Measurements from ENCODE around the gene NEXN. TPM values are rescaled to one million over a fixed set of nuclear protein-coding genes. Genes with fewer than 3 reads are reported as not detected.

NEXN gene
- total RNA-seq, 1 experiment from 2014 or later, result 1.4 TPM

DNA sequence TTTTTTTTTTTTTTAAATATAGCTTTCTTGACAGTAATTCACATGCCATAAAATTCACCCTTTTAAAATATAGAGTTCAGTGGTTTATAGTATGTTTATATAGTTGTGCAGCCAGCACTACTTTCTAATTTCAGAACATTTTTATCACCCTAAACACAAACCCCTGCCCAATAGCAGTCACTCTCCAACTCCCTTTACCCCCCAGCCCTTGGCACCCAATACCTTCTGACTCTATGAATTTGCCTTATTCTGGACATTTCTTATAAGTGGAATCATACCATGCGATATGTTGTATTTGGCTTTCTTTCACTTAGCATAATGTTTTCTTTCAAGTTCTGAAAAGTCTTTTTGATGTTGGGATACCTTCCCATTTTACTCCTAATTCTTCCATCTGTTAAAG is 42.5 kb upstream of the NEXN start (continued):
- TF ChIP-seq, protein P1, sequence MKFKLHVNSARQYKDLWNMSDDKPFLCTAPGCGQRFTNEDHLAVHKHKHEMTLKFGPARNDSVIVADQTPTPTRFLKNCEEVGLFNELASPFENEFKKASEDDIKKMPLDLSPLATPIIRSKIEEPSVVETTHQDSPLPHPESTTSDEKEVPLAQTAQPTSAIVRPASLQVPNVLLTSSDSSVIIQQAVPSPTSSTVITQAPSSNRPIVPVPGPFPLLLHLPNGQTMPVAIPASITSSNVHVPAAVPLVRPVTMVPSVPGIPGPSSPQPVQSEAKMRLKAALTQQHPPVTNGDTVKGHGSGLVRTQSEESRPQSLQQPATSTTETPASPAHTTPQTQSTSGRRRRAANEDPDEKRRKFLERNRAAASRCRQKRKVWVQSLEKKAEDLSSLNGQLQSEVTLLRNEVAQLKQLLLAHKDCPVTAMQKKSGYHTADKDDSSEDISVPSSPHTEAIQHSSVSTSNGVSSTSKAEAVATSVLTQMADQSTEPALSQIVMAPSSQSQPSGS (CRISPR knock-in tag; IDR thresholded peaks at IDR 0.05; ENCODE audit: borderline replicate concordance, low read depth), result no peak
- no peak for TF ChIP-seq TP53 (CRISPR knock-in tag; IDR thresholded peaks at IDR 0.05)
- TF ChIP-seq, protein P2, sequence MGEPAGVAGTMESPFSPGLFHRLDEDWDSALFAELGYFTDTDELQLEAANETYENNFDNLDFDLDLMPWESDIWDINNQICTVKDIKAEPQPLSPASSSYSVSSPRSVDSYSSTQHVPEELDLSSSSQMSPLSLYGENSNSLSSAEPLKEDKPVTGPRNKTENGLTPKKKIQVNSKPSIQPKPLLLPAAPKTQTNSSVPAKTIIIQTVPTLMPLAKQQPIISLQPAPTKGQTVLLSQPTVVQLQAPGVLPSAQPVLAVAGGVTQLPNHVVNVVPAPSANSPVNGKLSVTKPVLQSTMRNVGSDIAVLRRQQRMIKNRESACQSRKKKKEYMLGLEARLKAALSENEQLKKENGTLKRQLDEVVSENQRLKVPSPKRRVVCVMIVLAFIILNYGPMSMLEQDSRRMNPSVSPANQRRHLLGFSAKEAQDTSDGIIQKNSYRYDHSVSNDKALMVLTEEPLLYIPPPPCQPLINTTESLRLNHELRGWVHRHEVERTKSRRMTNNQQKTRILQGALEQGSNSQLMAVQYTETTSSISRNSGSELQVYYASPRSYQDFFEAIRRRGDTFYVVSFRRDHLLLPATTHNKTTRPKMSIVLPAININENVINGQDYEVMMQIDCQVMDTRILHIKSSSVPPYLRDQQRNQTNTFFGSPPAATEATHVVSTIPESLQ (CRISPR knock-in tag; IDR thresholded peaks at IDR 0.05), result no peak

- no peak overlapping the region for H3K4me3 Mint-ChIP-seq
- ChIA-PET POLR2A (no interaction called here), CTCF (no interaction called here)
- DNase-seq (ENCODE audit: low spot score) (no peak), ATAC-seq (no peak)
- H3K27ac Mint-ChIP-seq, result no peak overlapping the region
- H3K27me3 Mint-ChIP-seq (ENCODE audit: low read depth), result no peaks in the 10 kb centered on the region
- no peaks in the 10 kb centered on the region for H3K9me3 Mint-ChIP-seq
- no peaks in the 10 kb centered on the region for H3K36me3 Mint-ChIP-seq
- TF ChIP-seq HMGA2 (CRISPR knock-in tag; IDR thresholded peaks at IDR 0.05) (no peak), ATF1 (CRISPR knock-in tag; IDR thresholded peaks at IDR 0.05) (no peak), NR3C1 (CRISPR knock-in tag; conservative IDR thresholded peaks at IDR 0.05; ENCODE audit: low read depth) (no peak), NFE2L1 (CRISPR knock-in tag; IDR thresholded peaks at IDR 0.05) (no peak), NFATC4 (CRISPR knock-in tag; IDR thresholded peaks at IDR 0.05) (no peak), JAZF1 (CRISPR knock-in tag; IDR thresholded peaks at IDR 0.05) (no peak), CBFB (CRISPR knock-in tag; IDR thresholded peaks at IDR 0.05; ENCODE audit: low read depth) (no peak), ZNF423 (CRISPR knock-in tag; IDR thresholded peaks at IDR 0.05) (no peak), NFYB (CRISPR knock-in tag; conservative IDR thresholded peaks at IDR 0.05; ENCODE audit: low read depth) (no peak), SP1 (CRISPR knock-in tag; conservative IDR thresholded peaks at IDR 0.05) (no peak), TEAD4 (CRISPR knock-in tag; IDR thresholded peaks at IDR 0.05) (no peak), CREB1 (CRISPR knock-in tag; IDR thresholded peaks at IDR 0.05) (no peak), ZNF263 (CRISPR knock-in tag; IDR thresholded peaks at IDR 0.05; ENCODE audit: low read depth) (no peak), CREM (CRISPR knock-in tag; IDR thresholded peaks at IDR 0.05) (no peak), TEAD1 (CRISPR knock-in tag; IDR thresholded peaks at IDR 0.05) (no peak), MXD4 (CRISPR knock-in tag; IDR thresholded peaks at IDR 0.05; ENCODE audit: borderline replicate concordance) (no peak), NR1H2 (CRISPR knock-in tag; IDR thresholded peaks at IDR 0.05) (no peak), FOXJ3 (CRISPR knock-in tag; IDR thresholded peaks at IDR 0.05; ENCODE audit: borderline replicate concordance) (no peak)
- TF ChIP-seq, protein P2 (CRISPR knock-in tag; IDR thresholded peaks at IDR 0.05), result no peak
- TF ChIP-seq, protein P3, sequence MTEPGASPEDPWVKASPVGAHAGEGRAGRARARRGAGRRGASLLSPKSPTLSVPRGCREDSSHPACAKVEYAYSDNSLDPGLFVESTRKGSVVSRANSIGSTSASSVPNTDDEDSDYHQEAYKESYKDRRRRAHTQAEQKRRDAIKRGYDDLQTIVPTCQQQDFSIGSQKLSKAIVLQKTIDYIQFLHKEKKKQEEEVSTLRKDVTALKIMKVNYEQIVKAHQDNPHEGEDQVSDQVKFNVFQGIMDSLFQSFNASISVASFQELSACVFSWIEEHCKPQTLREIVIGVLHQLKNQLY (CRISPR knock-in tag; IDR thresholded peaks at IDR 0.05), result no peak
- no peaks in the 10 kb centered on the region for H3K4me1 Mint-ChIP-seq
Measured at GRCh38 chr1:77846966-77847365, 41.5 kb upstream of the NEXN start.
